Endothelial cell (in vitro differentiated cells): ENCODE data around the gene IGF2BP2. TPM values are rescaled to one million over a fixed set of nuclear protein-coding genes. Genes with fewer than 3 reads are reported as not detected.

Source experiments
- DNase-seq: peaks from one replicate; pipeline ENCODE4 v3.0.0; 2021; ENCODE audit warnings: low spot score
- H3K27ac Mint-ChIP-seq: one replicate; pipeline ENCODE4 v1.8.0; 2021; ENCODE audit warnings: mixed read lengths, inconsistent platforms; ENCODE audit not compliant: unreplicated experiment
- H3K27me3 Mint-ChIP-seq: one replicate; pipeline ENCODE4 v1.8.0; 2021; ENCODE audit warnings: mild to moderate bottlenecking, moderate library complexity, mixed read lengths, inconsistent platforms; ENCODE audit not compliant: unreplicated experiment
- H3K36me3 Mint-ChIP-seq: one replicate; pipeline ENCODE4 v1.8.0; 2021; ENCODE audit warnings: mild to moderate bottlenecking, low read depth, mixed read lengths, inconsistent platforms; ENCODE audit not compliant: unreplicated experiment
- H3K4me1 Mint-ChIP-seq: one replicate; pipeline ENCODE4 v1.8.0; 2021; ENCODE audit warnings: mild to moderate bottlenecking, mixed read lengths, inconsistent platforms; ENCODE audit not compliant: unreplicated experiment
- H3K4me3 Mint-ChIP-seq: one replicate; pipeline ENCODE4 v1.8.0; 2021; ENCODE audit warnings: mild to moderate bottlenecking, mixed read lengths, inconsistent platforms; ENCODE audit not compliant: unreplicated experiment
- H3K9me3 Mint-ChIP-seq: one replicate; pipeline ENCODE4 v1.8.0; 2021; ENCODE audit warnings: mixed read lengths, inconsistent platforms; ENCODE audit not compliant: unreplicated experiment
- CTCF ChIP-seq: fragments of 200-600 bp; sonication (generic); IDR thresholded peaks from one replicate; pipeline ENCODE4 v1.5.0; 2021; ENCODE audit warnings: antibody characterized with exemption; ENCODE audit not compliant: unreplicated experiment
- total RNA-seq: library from RNA; stranded (reverse); fragmentation: NEBNext Ultra II Directional; extraction: Animal tissue kit (Norgen Biotek cat#: 25700); gene quantifications from one replicate; pipeline ENCODE4 v1.2.1, GENCODE V29; 2021; ENCODE audit not compliant: unreplicated experiment

Gene IGF2BP2
- total RNA-seq, 1 donor from 2014 or later, result 165 TPM

GRCh38 chr3:185631508-185632206 is 193.2 kb downstream of the IGF2BP2 start:
- Mint-ChIP-seq H3K9me3 (no peaks in the 10 kb centered on the region), H3K4me3 (no peak overlapping the region), H3K4me1 (peaks cover 2% of the 10 kb centered on the region), H3K27ac (no peak overlapping the region), H3K36me3 (peaks cover 17% of the 10 kb centered on the region), H3K27me3 (peaks cover 8% of the 10 kb centered on the region)
- no peak for DNase-seq
- TF ChIP-seq CTCF, result no peak

- H3K4me3 Mint-ChIP-seq, result no peak overlapping the region
- TF ChIP-seq CTCF, result no peak
- H3K4me1 Mint-ChIP-seq, result peaks cover 2% of the 10 kb centered on the region
- no peaks in the 10 kb centered on the region for H3K9me3 Mint-ChIP-seq
- peaks cover 8% of the 10 kb centered on the region for H3K27me3 Mint-ChIP-seq
- no peak overlapping the region for H3K27ac Mint-ChIP-seq
- DNase-seq, result no peak
- peaks cover 17% of the 10 kb centered on the region for H3K36me3 Mint-ChIP-seq
Observed at GRCh38 chr3:185631108-185631507, 193.7 kb downstream of the IGF2BP2 start.

- peaks cover 17% of the 10 kb centered on the region for H3K36me3 Mint-ChIP-seq
- peaks cover 8% of the 10 kb centered on the region for H3K27me3 Mint-ChIP-seq
- H3K4me3 Mint-ChIP-seq, result peak overlapping the region; percentile 39
- H3K27ac Mint-ChIP-seq, result peak overlapping the region; percentile 22
- no peak for TF ChIP-seq CTCF
- H3K9me3 Mint-ChIP-seq, result no peaks in the 10 kb centered on the region
- peaks cover 2% of the 10 kb centered on the region for H3K4me1 Mint-ChIP-seq
- DNase-seq, result no peak
Observed at GRCh38 chr3:185630182-185630622, 194.6 kb downstream of the IGF2BP2 start.

DNA sequence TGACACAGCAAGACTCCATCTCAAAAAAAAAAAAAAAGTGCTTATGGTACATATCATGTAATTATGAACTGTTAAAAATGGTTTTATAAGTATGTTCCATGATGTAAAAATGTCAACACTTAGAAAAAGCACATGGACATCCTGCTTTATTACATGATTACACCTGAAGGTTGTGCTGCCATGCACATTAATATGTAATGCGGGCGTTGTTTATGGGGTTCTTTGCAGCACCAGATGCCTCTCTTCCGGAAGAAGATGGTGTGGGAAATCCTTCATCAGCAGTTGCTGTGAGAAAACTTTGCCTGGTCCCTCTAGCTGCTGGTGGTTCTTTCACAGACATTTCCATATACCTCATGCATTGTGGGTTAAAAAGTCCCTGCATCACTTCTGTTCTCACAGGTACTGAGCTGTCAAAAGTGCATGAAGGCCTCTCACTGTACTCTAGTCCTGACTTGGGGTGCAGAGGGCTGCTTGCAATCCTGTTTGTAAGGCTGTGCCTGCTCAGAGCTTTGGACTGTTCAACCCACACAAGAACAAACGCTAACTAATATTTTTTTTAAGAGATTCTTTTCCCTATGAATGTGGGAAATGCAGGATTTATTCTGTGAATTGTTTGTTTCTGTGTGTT is 195.2 kb downstream of the IGF2BP2 start:
- peaks cover 2% of the 10 kb centered on the region for H3K4me1 Mint-ChIP-seq
- peaks cover 8% of the 10 kb centered on the region for H3K27me3 Mint-ChIP-seq
- H3K27ac Mint-ChIP-seq, result peak overlapping the region; percentile 22
- H3K9me3 Mint-ChIP-seq, result no peaks in the 10 kb centered on the region
- no peak for DNase-seq
- H3K4me3 Mint-ChIP-seq, result no peak overlapping the region
- peaks cover 17% of the 10 kb centered on the region for H3K36me3 Mint-ChIP-seq
- no peak for TF ChIP-seq CTCF

DNA sequence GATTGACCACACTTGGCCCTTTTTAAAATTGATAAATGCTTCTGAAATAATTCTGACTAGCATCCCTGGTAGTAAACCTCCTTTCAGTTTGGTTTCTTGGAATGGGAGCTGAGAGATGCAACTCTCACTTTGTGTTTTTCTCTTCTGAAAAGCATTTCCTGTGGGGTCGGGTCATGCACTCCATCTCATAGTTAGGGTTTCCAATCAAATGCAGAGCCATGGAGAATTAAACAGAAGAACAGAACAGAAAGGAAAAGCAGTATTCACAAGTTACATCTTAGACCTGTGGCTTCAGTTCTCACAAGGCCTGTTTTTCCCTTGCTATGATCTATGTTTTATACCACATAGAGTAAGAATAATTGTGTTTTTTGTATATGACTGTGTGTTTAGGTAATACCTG is 199.1 kb downstream of the IGF2BP2 start:
- Mint-ChIP-seq H3K27ac (no peak overlapping the region), H3K27me3 (peaks cover 8% of the 10 kb centered on the region), H3K9me3 (no peaks in the 10 kb centered on the region), H3K36me3 (peaks cover 21% of the 10 kb centered on the region), H3K4me1 (peaks cover 2% of the 10 kb centered on the region), H3K4me3 (no peak overlapping the region)
- no peak for TF ChIP-seq CTCF
- no peak for DNase-seq
